ENCODE measurements around the gene TGFBR2.

The TGFBR2 gene

GRCh38 chr3:30695302-30696061, 89.1 kb downstream of the TGFBR2 start:
- DNase-seq (ENCODE audit: low read depth) = no peak
- no peak overlapping the region for H3K4me3 ChIP-seq (ENCODE audit: low read depth, low read length)
- TF ChIP-seq CTCF (IDR thresholded peaks at IDR 0.05; ENCODE audit: low read depth, low read length, missing control alignments) = no peak

- TF ChIP-seq CTCF (IDR thresholded peaks at IDR 0.05; ENCODE audit: low read depth, low read length, missing control alignments) = no peak
- no peak for DNase-seq (ENCODE audit: low read depth)
- no peak overlapping the region for H3K4me3 ChIP-seq (ENCODE audit: low read depth, low read length)
Measured at GRCh38 chr3:30696403-30696819, 90.0 kb downstream of the TGFBR2 start.

GRCh38 chr3:30696896-30697295, 90.5 kb downstream of the TGFBR2 start:
- no peak overlapping the region for H3K4me3 ChIP-seq (ENCODE audit: low read depth, low read length)
- no peak for TF ChIP-seq CTCF (IDR thresholded peaks at IDR 0.05; ENCODE audit: low read depth, low read length, missing control alignments)
- DNase-seq (ENCODE audit: low read depth) = no peak

GRCh38 chr3:30698549-30698948, 92.1 kb downstream of the TGFBR2 start:
- no peak for TF ChIP-seq CTCF (IDR thresholded peaks at IDR 0.05; ENCODE audit: low read depth, low read length, missing control alignments)
- DNase-seq (ENCODE audit: low read depth) = no peak
- no peak overlapping the region for H3K4me3 ChIP-seq (ENCODE audit: low read depth, low read length)

- DNase-seq (ENCODE audit: low read depth) = no peak
- TF ChIP-seq CTCF (IDR thresholded peaks at IDR 0.05; ENCODE audit: low read depth, low read length, missing control alignments) = no peak
- no peak overlapping the region for H3K4me3 ChIP-seq (ENCODE audit: low read depth, low read length)
Measured at GRCh38 chr3:30699927-30700326, 93.5 kb downstream of the TGFBR2 start.

- DNase-seq (ENCODE audit: low read depth) = no peak
- no peak overlapping the region for H3K4me3 ChIP-seq (ENCODE audit: low read depth, low read length)
- no peak for TF ChIP-seq CTCF (IDR thresholded peaks at IDR 0.05; ENCODE audit: low read depth, low read length, missing control alignments)
Measured at GRCh38 chr3:30700702-30701321, 94.4 kb downstream of the TGFBR2 start.
